IMR-90 (cell line): ENCODE measurements around the gene CCDC182. TPM values are rescaled to one million over a fixed set of nuclear protein-coding genes. Genes with fewer than 3 reads are reported as not detected.

Experiments
- ATAC-seq: fragments of 200-7000 bp; cut with Tn5 transposase; 2 replicates; pipeline ENCODE4 v1.9.1; 2020; ENCODE audit warnings: low read depth, mild to moderate bottlenecking, moderate library complexity
- BruUV-seq: library from RNA; stranded (reverse); fragments of 400-500 nt; replicated peaks from 2 replicates; lab custom pipeline; 2021; lab: Mats Ljungman, UMichigan
- CTCF ChIA-PET: fragments of 300-600 bp; formaldehyde crosslinking; extraction: SDS; loops from one replicate; lab custom pipeline; 2021; ENCODE audit warnings: antibody characterized with exemption; lab: Yijun Ruan, JAX
- POLR2A ChIA-PET: fragments of 300-600 bp; sonication (Branson Sonifier 250); formaldehyde crosslinking; loops from one replicate; lab custom pipeline; 2022; ENCODE audit warnings: antibody characterized with exemption; ENCODE audit not compliant: unreplicated experiment; lab: Charles Lee
- DNase-seq: peaks from one replicate; pipeline ENCODE4 v3.0.0; 2013
- H2AFZ ChIP-seq: replicated peaks from 2 replicates; pipeline ENCODE3; 2013; ENCODE audit warnings: low read length, mild to moderate bottlenecking; ENCODE audit not compliant: poor library complexity
- H2AK5ac ChIP-seq: 2 replicates; pipeline ENCODE4 v1.6.1; 2013; ENCODE audit warnings: low read depth, low read length, inconsistent platforms
- H2AK9ac ChIP-seq: replicated peaks from 2 replicates; pipeline ENCODE3; 2013; ENCODE audit warnings: mild to moderate bottlenecking, low read depth, low read length, moderate library complexity; ENCODE audit not compliant: poor library complexity
- H2BK120ac ChIP-seq: 2 replicates; pipeline ENCODE4 v1.6.1; 2013; ENCODE audit warnings: low read depth, low read length, inconsistent platforms
- H2BK15ac ChIP-seq: 3 replicates; pipeline ENCODE4 v1.6.1; 2013; ENCODE audit warnings: low read depth, low read length, inconsistent platforms
- H2BK20ac ChIP-seq: 2 replicates; pipeline ENCODE4 v1.6.1; 2013; ENCODE audit warnings: low read depth, mild to moderate bottlenecking, inconsistent platforms, low read length, moderate library complexity
- H2BK5ac ChIP-seq: 2 replicates; pipeline ENCODE4 v1.6.1; 2013; ENCODE audit warnings: mild to moderate bottlenecking, low read depth, low read length, inconsistent platforms; ENCODE audit not compliant: poor library complexity, severe bottlenecking
- H3K14ac ChIP-seq: replicated peaks from 2 replicates; pipeline ENCODE4 v1.6.1; 2013; ENCODE audit warnings: low read depth, low read length, inconsistent platforms
- H3K18ac ChIP-seq: 2 replicates; pipeline ENCODE4 v1.6.1; 2013; ENCODE audit warnings: low read depth, low read length, control low read depth
- H3K23ac ChIP-seq: 2 replicates; pipeline ENCODE4 v1.6.1; 2013; ENCODE audit warnings: low read depth, low read length, inconsistent platforms
- H3K27ac ChIP-seq: 2 replicates; pipeline ENCODE4 v1.5.1; 2013; ENCODE audit warnings: mild to moderate bottlenecking, control low read depth, low read length; ENCODE audit not compliant: insufficient read depth
- H3K27me3 ChIP-seq: 2 replicates; pipeline ENCODE4 v1.6.1; 2013; ENCODE audit warnings: low read length; ENCODE audit not compliant: control insufficient read depth, insufficient read depth
- H3K36me3 ChIP-seq: 2 replicates; pipeline ENCODE4 v1.6.1; 2013; ENCODE audit warnings: low read length, mixed read lengths; ENCODE audit not compliant: control insufficient read depth, insufficient read depth
- H3K4ac ChIP-seq: 2 replicates; pipeline ENCODE4 v1.6.1; 2013; ENCODE audit warnings: low read depth, low read length, inconsistent platforms
- H3K4me1 ChIP-seq: 2 replicates; pipeline ENCODE4 v1.6.1; 2013; ENCODE audit warnings: low read length, mixed read lengths; ENCODE audit not compliant: control insufficient read depth, insufficient read depth
- H3K4me2 ChIP-seq: 2 replicates; pipeline ENCODE4 v1.6.1; 2013; ENCODE audit warnings: low read depth, mild to moderate bottlenecking, control low read depth, low read length, moderate library complexity
- H3K4me3 ChIP-seq: 2 replicates; pipeline ENCODE4 v1.5.1; 2013; ENCODE audit warnings: low read depth, mild to moderate bottlenecking, control low read depth, low read length, moderate library complexity; ENCODE audit not compliant: insufficient read depth
- H3K56ac ChIP-seq: 2 replicates; pipeline ENCODE4 v1.6.1; 2013; ENCODE audit warnings: low read length, inconsistent platforms; ENCODE audit not compliant: insufficient read depth; ENCODE audit errors: extremely low read depth
- H3K79me1 ChIP-seq, 2 experiments: 2 replicates each; pipeline ENCODE4 v1.6.1; 2013; ENCODE audit warnings: low read length in 2 of 2, inconsistent platforms in 1 of 2, low read depth in 1 of 2
- H3K9ac ChIP-seq: 2 replicates; pipeline ENCODE4 v1.6.1; 2013; ENCODE audit warnings: low read depth, low read length, control low read depth
- H3K9me1 ChIP-seq: 2 replicates; pipeline ENCODE4 v1.6.1; 2013; ENCODE audit warnings: low read length, inconsistent platforms; ENCODE audit not compliant: insufficient read depth
- H3K9me3 ChIP-seq: 2 replicates; pipeline ENCODE4 v1.6.1; 2013; ENCODE audit warnings: low read length; ENCODE audit not compliant: control insufficient read depth, insufficient read depth
- H4K20me1 ChIP-seq: 2 replicates; pipeline ENCODE4 v1.6.1; 2013; ENCODE audit warnings: low read length, inconsistent platforms; ENCODE audit not compliant: insufficient read depth
- H4K5ac ChIP-seq: 2 replicates; pipeline ENCODE4 v1.6.1; 2013; ENCODE audit warnings: mild to moderate bottlenecking, low read depth, low read length, control low read depth
- H4K8ac ChIP-seq, 2 experiments: 2 replicates each; pipeline ENCODE4 v1.6.1; 2013; ENCODE audit warnings: low read depth in 2 of 2, low read length in 2 of 2, control low read depth in 1 of 2, inconsistent platforms in 1 of 2
- H4K91ac ChIP-seq: 2 replicates; pipeline ENCODE4 v1.6.1; 2013; ENCODE audit warnings: low read depth, low read length, inconsistent platforms; ENCODE audit not compliant: insufficient read depth
- CEBPB ChIP-seq: IDR thresholded peaks from 2 replicates; pipeline ENCODE4 v1.6.1; 2012; ENCODE audit warnings: low read depth, low read length, improper control_type of control experiment
- CHD1 ChIP-seq: IDR thresholded peaks from 2 replicates; pipeline ENCODE4 v1.6.1; 2012; ENCODE audit warnings: low read depth, low read length, improper control_type of control experiment
- FOS ChIP-seq: fragments of 150-350 bp; IDR thresholded peaks from 2 replicates; pipeline ENCODE4 v1.6.1; 2016; ENCODE audit warnings: low read depth, low read length
- MAFK ChIP-seq: IDR thresholded peaks from 2 replicates; pipeline ENCODE4 v1.6.1; 2012; ENCODE audit warnings: low read depth, low read length, improper control_type of control experiment
- MXI1 ChIP-seq: IDR thresholded peaks from 2 replicates; pipeline ENCODE4 v1.6.1; 2012; ENCODE audit warnings: low read depth, mild to moderate bottlenecking, low read length, moderate library complexity, borderline replicate concordance
- NFE2L2 ChIP-seq: fragments of 150-350 bp; IDR thresholded peaks from 2 replicates; pipeline ENCODE4 v1.6.1; 2016; ENCODE audit warnings: low read depth, mild to moderate bottlenecking, low read length
- POLR2A ChIP-seq: IDR thresholded peaks from 2 replicates; pipeline ENCODE4 v1.6.1; 2012; ENCODE audit warnings: mild to moderate bottlenecking, low read depth, low read length
- RAD21 ChIP-seq: IDR thresholded peaks from 2 replicates; pipeline ENCODE4 v1.6.1; 2012; ENCODE audit warnings: low read length, improper control_type of control experiment
- RCOR1 ChIP-seq: IDR thresholded peaks from 2 replicates; pipeline ENCODE4 v1.6.1; 2012; ENCODE audit warnings: mild to moderate bottlenecking, low read length, improper control_type of control experiment; ENCODE audit not compliant: insufficient replicate concordance
- RFX5 ChIP-seq: IDR thresholded peaks from 2 replicates; pipeline ENCODE4 v1.8.0; 2012; ENCODE audit warnings: low read depth, mild to moderate bottlenecking, low read length, moderate library complexity
- WGBS, 2 experiments: methylation state at CpG; one replicate each; pipeline versions ENCODE4 v1.1.5 to v1.1.7; 2013; ENCODE audit warnings: missing lambda C conversion rate in 2 of 2; ENCODE audit not compliant: insufficient read length in 1 of 2; ENCODE audit errors: extremely low coverage in 2 of 2; 5-methylcytosine and 5-hydroxymethylcytosine counted together
- dilution Hi-C: fragments of 300-500 bp; cut with HindIII; formaldehyde crosslinking; loops from one replicate; pipeline ENCODE4 v1.14.3; 2018; ENCODE audit warnings: low sequenced_read_pairs; ENCODE audit not compliant: unreplicated experiment
- in situ Hi-C: fragments of 300-500 bp; cut with MboI; formaldehyde crosslinking; loops from 3 replicates; pipeline ENCODE4 v1.14.3; 2019; ENCODE audit warnings: low sequenced_read_pairs, inconsistent platforms, mixed read lengths
- intact Hi-C: fragments of 100-400 bp; cut with micrococcal nuclease; formaldehyde crosslinking; loops from 2 replicates; pipeline ENCODE4 v1.10.0; 2022
- polyA plus RNA-seq, 3 experiments: library from polyadenylated mRNA; depleted of rRNA; stranded (reverse); fragments of >200 nt; gene quantifications; 2 replicates each; pipeline ENCODE4 v1.2.3, GENCODE V29; 2012; ENCODE audit warnings: low replicate concordance in 1 of 3
- total RNA-seq: library from RNA; depleted of rRNA; stranded (reverse); fragments of >200 nt; gene quantifications from 2 replicates; pipeline ENCODE4 v1.2.3, GENCODE V29; 2012

Gene CCDC182
- total and polyA plus RNA-seq, 2 of the 4 experiments (the other 2 are of a cell fraction) = not detected

- Histone ChIP-seq H2BK20ac (no peak overlapping the region), H3K9me1 (no peaks in the 10 kb centered on the region; the same call in 1 of the 2 replicates), H3K23ac (no peak overlapping the region), H4K20me1 (no peaks in the 10 kb centered on the region), H3K4me1 (no peaks in the 10 kb centered on the region), H3K4me3 (no peak overlapping the region), H3K9me3 (0 out of 2 replicates have a peak, but pooled peaks cover 1% of the 10 kb centered on the region), H4K8ac (no peak overlapping the region), H3K36me3 (no peaks in the 10 kb centered on the region), H2BK15ac (no peak overlapping the region), H4K5ac (no peak overlapping the region), H3K4me2 (no peak overlapping the region), H3K18ac (no peak overlapping the region), H2BK120ac (no peak overlapping the region), H2AK5ac (no peak overlapping the region), H4K91ac (no peak overlapping the region), H3K4ac (no peak overlapping the region), H2AK9ac (no peak overlapping the region), H3K79me1 (no peaks in the 10 kb centered on the region), H3K14ac (no peak overlapping the region), H3K9ac (no peak overlapping the region), H2BK5ac (no peak overlapping the region), H3K27me3 (peaks cover 28% of the 10 kb centered on the region), H3K27ac (no peak overlapping the region), H2AFZ (no peak overlapping the region), H3K56ac (no peak overlapping the region)
- DNase-seq (no peak), ATAC-seq (no peak)
- dilution Hi-C loops (no loop called here), intact Hi-C loops (no loop called here), in situ Hi-C loops (no loop called here)
- no peak for TF ChIP-seq POLR2A
- no peak for TF ChIP-seq RCOR1
- no peak for TF ChIP-seq CHD1
- TF ChIP-seq MAFK = no peak
- no peak for TF ChIP-seq RFX5
- no peak for TF ChIP-seq NFE2L2
- TF ChIP-seq CEBPB = no peak
- TF ChIP-seq FOS = no peak
- no peak for TF ChIP-seq RAD21
- TF ChIP-seq MXI1 = no peak
- 66% methylated on average over 5 of the region's 12 CpGs; no CpG with 5 or more reads in 1 of the 2 experiments for WGBS, 2 experiments
- no TSS peak for BruUV-seq
- ChIA-PET CTCF (no interaction called here), POLR2A (no interaction called here)
These were observed 47.0 kb downstream of the CCDC182 start for GRCh38 chr17:57697891-57698711.
